OCI-LY1 (cell line): ENCODE results near the gene VPS26B.

Source experiments
- H2AFZ ChIP-seq: fragments of 200-600 bp; sonication (generic), shearing (Covaris generic); 2 replicates; pipeline ENCODE4 v1.6.0; 2014; ENCODE audit warnings: antibody characterized with exemption, mild to moderate bottlenecking, low read length
- H3F3A ChIP-seq: fragments of 200-600 bp; sonication (generic), shearing (Covaris generic); 2 replicates; pipeline ENCODE4 v1.6.0; 2014; ENCODE audit warnings: mild to moderate bottlenecking, antibody characterized with exemption, low read length, moderate library complexity; ENCODE audit not compliant: insufficient read depth
- H3K27ac ChIP-seq: fragments of 200-600 bp; sonication (generic); 2 replicates; pipeline ENCODE4 v1.5.1; 2014; ENCODE audit warnings: low read length, mixed run types, mild to moderate bottlenecking, low read depth; ENCODE audit not compliant: poor library complexity, severe bottlenecking
- H3K27me3 ChIP-seq: fragments of 200-600 bp; sonication (generic); 2 replicates; pipeline ENCODE4 v1.6.0; 2014; ENCODE audit warnings: antibody characterized with exemption, mild to moderate bottlenecking, low read length, moderate library complexity; ENCODE audit not compliant: insufficient read depth
- H3K36me3 ChIP-seq: fragments of 200-600 bp; sonication (generic); 2 replicates; pipeline ENCODE4 v1.6.1; 2014; ENCODE audit warnings: mild to moderate bottlenecking, antibody characterized with exemption, low read length, moderate library complexity, mixed read lengths; ENCODE audit not compliant: insufficient read depth
- H3K4me1 ChIP-seq: fragments of 200-600 bp; sonication (generic); 2 replicates; pipeline ENCODE4 v1.5.1; 2014; ENCODE audit warnings: mild to moderate bottlenecking, low read length, moderate library complexity; ENCODE audit not compliant: insufficient read depth, severe bottlenecking
- H3K4me2 ChIP-seq: fragments of 200-600 bp; sonication (generic), shearing (Covaris generic); 2 replicates; pipeline ENCODE4 v1.6.1; 2014; ENCODE audit warnings: low read length
- H3K4me3 ChIP-seq: fragments of 200-600 bp; sonication (generic); 2 replicates; pipeline ENCODE4 v1.5.1; 2014; ENCODE audit warnings: low read length, low read depth, mild to moderate bottlenecking, mixed read lengths; ENCODE audit not compliant: poor library complexity, severe bottlenecking
- H3K79me2 ChIP-seq: fragments of 200-600 bp; shearing (Covaris generic); 2 replicates; pipeline ENCODE4 v1.6.1; 2016; ENCODE audit warnings: mixed run types, low read length, mixed read lengths; ENCODE audit not compliant: insufficient read depth
- H3K9ac ChIP-seq: fragments of 200-600 bp; sonication (generic), shearing (Covaris generic); 2 replicates; pipeline ENCODE4 v1.6.1; 2014; ENCODE audit warnings: mild to moderate bottlenecking, low read length, mixed read lengths
- H3K9me2 ChIP-seq: fragments of 200-600 bp; sonication (generic), shearing (Covaris generic); 2 replicates; pipeline ENCODE4 v1.6.1; 2014; ENCODE audit warnings: low read depth, mild to moderate bottlenecking, low read length, mixed read lengths
- H3K9me3 ChIP-seq: fragments of 200-600 bp; shearing (Covaris generic); 2 replicates; pipeline ENCODE4 v1.6.1; 2014; ENCODE audit warnings: low read length, mixed read lengths
- H4K20me1 ChIP-seq: fragments of 200-600 bp; sonication (generic), shearing (Covaris generic); 2 replicates; pipeline ENCODE4 v1.6.0; 2016; ENCODE audit warnings: mild to moderate bottlenecking, low read length; ENCODE audit not compliant: insufficient read depth
- CTCF ChIP-seq: fragments of 200-600 bp; sonication (generic), shearing (Covaris generic); IDR thresholded peaks from 2 replicates; pipeline ENCODE4 v1.5.1; 2017; ENCODE audit warnings: mild to moderate bottlenecking, antibody characterized with exemption, low read length, moderate library complexity, mixed read lengths
- EZH2 ChIP-seq: fragments of 200-600 bp; sonication (generic), shearing (Covaris generic); IDR thresholded peaks from 2 replicates; pipeline ENCODE4 v1.8.0; 2017; ENCODE audit warnings: borderline replicate concordance, mixed run types, mild to moderate bottlenecking, antibody characterized with exemption, low read length, moderate library complexity, mixed read lengths

VPS26B gene

GRCh38 chr11:134257101-134257500 is 32.6 kb downstream of the VPS26B start:
- TF ChIP-seq EZH2 (no peak), CTCF (no peak)
- 0 out of 2 replicates have a peak, but pooled peaks cover 15% of the 10 kb centered on the region for H3K36me3 ChIP-seq

GRCh38 chr11:134258577-134258976 is 34.1 kb downstream of the VPS26B start:
- H3F3A ChIP-seq, result no peaks in the 10 kb centered on the region
- no peak overlapping the region for H3K27ac ChIP-seq
- H3K4me2 ChIP-seq, result no peak overlapping the region
- H3K79me2 ChIP-seq, result no peaks in the 10 kb centered on the region
- H2AFZ ChIP-seq, result no peak overlapping the region
- no peak overlapping the region for H3K4me3 ChIP-seq
- peaks cover 11% of the 10 kb centered on the region for H3K4me1 ChIP-seq
- no peaks in the 10 kb centered on the region for H3K9me3 ChIP-seq
- H3K9ac ChIP-seq, result no peak overlapping the region
- H3K9me2 ChIP-seq, result no peaks in the 10 kb centered on the region
- no peaks in the 10 kb centered on the region for H4K20me1 ChIP-seq
- H3K27me3 ChIP-seq, result no peaks in the 10 kb centered on the region
- TF ChIP-seq EZH2 (no peak), CTCF (no peak)
- 0 out of 2 replicates have a peak, but pooled peaks cover 20% of the 10 kb centered on the region for H3K36me3 ChIP-seq

More at GRCh38 chr11:134257101-134257500, 32.6 kb downstream of the VPS26B start:
- Histone ChIP-seq H4K20me1 (no peaks in the 10 kb centered on the region), H3K9me3 (no peaks in the 10 kb centered on the region), H3K9ac (no peak overlapping the region), H3K4me1 (peaks cover 17% of the 10 kb centered on the region), H3K4me2 (no peak overlapping the region), H3K27me3 (no peaks in the 10 kb centered on the region), H3F3A (no peaks in the 10 kb centered on the region), H3K79me2 (no peaks in the 10 kb centered on the region), H3K4me3 (no peak overlapping the region), H3K27ac (no peak overlapping the region), H2AFZ (no peak overlapping the region), H3K9me2 (no peaks in the 10 kb centered on the region)

GRCh38 chr11:134260503-134260902 is 36.0 kb downstream of the VPS26B start:
- Histone ChIP-seq H3K27ac (no peak overlapping the region), H3F3A (no peaks in the 10 kb centered on the region), H3K36me3 (peaks cover 20% of the 10 kb centered on the region; the same call in 1 of the 2 replicates), H3K4me1 (no peaks in the 10 kb centered on the region), H2AFZ (no peak overlapping the region), H3K9me2 (no peaks in the 10 kb centered on the region), H3K9ac (no peak overlapping the region), H3K4me3 (no peak overlapping the region), H3K9me3 (no peaks in the 10 kb centered on the region), H3K79me2 (no peaks in the 10 kb centered on the region), H4K20me1 (no peaks in the 10 kb centered on the region), H3K27me3 (no peaks in the 10 kb centered on the region), H3K4me2 (no peak overlapping the region)
- no peak for TF ChIP-seq EZH2
- TF ChIP-seq CTCF, result no peak
